ENCODE data around the gene WDR5. TPM values are rescaled to one million over a fixed set of nuclear protein-coding genes. Genes with fewer than 3 reads are reported as not detected.
A peak's percentile ranks its signal among the peaks of the same experiment; 100 is the strongest.
"Not testable (repeated sequence)": the region's sequence is repeated elsewhere in the genome, so short reads cannot be mapped to it uniquely, and the experiment has no call there.

The WDR5 gene
- polyA plus RNA-seq, 2 of the 4 experiments (the other 2 are of a cell fraction) = 37.9 to 46.0 TPM

DNA sequence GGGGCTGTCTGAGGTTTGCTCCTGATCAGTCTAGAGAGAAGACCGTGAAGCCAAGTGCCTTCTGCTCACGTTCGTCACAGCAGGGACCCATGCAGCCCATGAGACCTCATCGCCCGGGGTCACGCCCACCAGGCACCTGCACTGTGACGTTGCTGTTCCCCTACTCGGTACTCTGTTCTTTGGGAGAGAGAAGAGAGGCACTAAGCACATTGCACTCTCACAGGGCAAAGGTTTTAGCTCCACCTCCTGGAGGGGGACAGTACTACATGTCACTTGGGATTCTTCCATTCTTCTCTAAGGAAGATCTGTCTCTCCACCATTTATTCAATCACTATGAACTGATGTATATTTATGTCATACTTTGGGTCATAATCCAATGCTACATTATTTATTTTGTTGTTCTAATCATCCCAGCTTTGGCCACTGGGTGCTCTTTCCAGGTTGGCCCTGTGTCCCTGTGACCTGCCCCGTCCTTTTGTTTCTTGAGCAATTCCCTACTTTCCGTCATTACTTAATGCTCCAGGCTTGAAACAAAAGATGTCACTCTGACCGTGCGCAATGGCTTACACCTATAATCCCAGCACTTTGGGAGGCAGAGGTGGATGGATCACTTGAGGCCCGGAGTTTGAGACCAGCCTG is 36.6 kb upstream of the WDR5 start:
- FAIRE-seq (no peak), DNase-seq (ENCODE audit: low read depth in 1 of 2, low spot score in 1 of 2) (peak; percentile 64 to 67), ATAC-seq (peak; percentile 75 to 87)
- 19% methylated on average over 13 of the region's 13 CpGs for WGBS (ENCODE audit: missing lambda C conversion rate)
- no peaks in the 10 kb centered on the region for H3K9me3 ChIP-seq
- H3K4me3 ChIP-seq = no peak overlapping the region
- TF ChIP-seq RAD21 (conservative IDR thresholded peaks at IDR 0.05 in 1 of 2, IDR thresholded peaks at IDR 0.05 in 1 of 2) (peak; percentile 73 to 87), HDAC2 (IDR thresholded peaks at IDR 0.05) (no peak), CHD4 (IDR thresholded peaks at IDR 0.05; ENCODE audit: borderline replicate concordance) (no peak), CHD2 (IDR thresholded peaks at IDR 0.05; ENCODE audit: low read length, partially characterized antibody) (no peak), SMC3 (IDR thresholded peaks at IDR 0.05) (peak; percentile 55), RNF2 (IDR thresholded peaks at IDR 0.05; ENCODE audit: borderline replicate concordance, low read depth) (no peak), ZNF302 (CRISPR knock-in tag; IDR thresholded peaks at IDR 0.05) (no peak), CBX2 (IDR thresholded peaks at IDR 0.05; ENCODE audit: borderline replicate concordance, low read depth) (no peak)
- TF ChIP-seq, protein P1, sequence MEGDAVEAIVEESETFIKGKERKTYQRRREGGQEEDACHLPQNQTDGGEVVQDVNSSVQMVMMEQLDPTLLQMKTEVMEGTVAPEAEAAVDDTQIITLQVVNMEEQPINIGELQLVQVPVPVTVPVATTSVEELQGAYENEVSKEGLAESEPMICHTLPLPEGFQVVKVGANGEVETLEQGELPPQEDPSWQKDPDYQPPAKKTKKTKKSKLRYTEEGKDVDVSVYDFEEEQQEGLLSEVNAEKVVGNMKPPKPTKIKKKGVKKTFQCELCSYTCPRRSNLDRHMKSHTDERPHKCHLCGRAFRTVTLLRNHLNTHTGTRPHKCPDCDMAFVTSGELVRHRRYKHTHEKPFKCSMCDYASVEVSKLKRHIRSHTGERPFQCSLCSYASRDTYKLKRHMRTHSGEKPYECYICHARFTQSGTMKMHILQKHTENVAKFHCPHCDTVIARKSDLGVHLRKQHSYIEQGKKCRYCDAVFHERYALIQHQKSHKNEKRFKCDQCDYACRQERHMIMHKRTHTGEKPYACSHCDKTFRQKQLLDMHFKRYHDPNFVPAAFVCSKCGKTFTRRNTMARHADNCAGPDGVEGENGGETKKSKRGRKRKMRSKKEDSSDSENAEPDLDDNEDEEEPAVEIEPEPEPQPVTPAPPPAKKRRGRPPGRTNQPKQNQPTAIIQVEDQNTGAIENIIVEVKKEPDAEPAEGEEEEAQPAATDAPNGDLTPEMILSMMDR (IDR thresholded peaks at IDR 0.05) = peak; percentile 78
- ChIA-PET POLR2A (no interaction called here), CTCF (interaction anchor here (0.6 to 2.6 kb wide), 19 partner anchors 9 to 318 kb away, joined by 3 to 15 read pairs (median 4); partner anchors contain the start of gene BRD3OS)
- H3K4me1 ChIP-seq = no peaks in the 10 kb centered on the region
- peak overlapping the region; percentile 51 for H3K4me2 ChIP-seq
- H3K27ac ChIP-seq = no peak overlapping the region

DNA sequence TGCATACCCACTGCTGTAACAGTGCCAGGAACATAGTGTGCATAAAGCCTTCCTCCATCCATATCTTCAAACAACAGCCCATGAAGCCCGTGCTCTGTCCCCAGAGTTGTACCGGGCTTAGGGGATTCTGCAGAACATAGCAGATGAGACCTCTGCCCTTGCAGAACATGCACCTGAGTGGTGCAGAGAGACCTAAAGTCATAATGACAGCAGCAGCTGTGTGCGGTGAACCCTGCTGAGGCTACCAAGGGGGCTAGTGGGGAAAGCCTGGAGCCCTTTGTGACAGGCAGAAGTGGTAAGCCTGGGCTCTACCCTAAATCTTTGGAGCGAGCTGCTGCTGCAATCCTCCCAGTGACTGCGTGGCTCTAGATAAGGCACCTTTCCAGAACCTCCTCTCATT is 35.8 kb upstream of the WDR5 start:
- H3K9me3 ChIP-seq = no peaks in the 10 kb centered on the region; the same call in 2 of the 3 replicates
- CTCF ChIA-PET = interaction anchor here (0.6 to 2.6 kb wide), 4 partner anchors 16 to 318 kb away, joined by 3 to 14 read pairs (median 6); no protein-coding TSS in a partner anchor
- ATAC-seq = no peak
- H3K27ac ChIP-seq = no peak overlapping the region
- TF ChIP-seq HDAC2 (IDR thresholded peaks at IDR 0.05) (no peak), HOXB13 (CRISPR knock-in tag; IDR thresholded peaks at IDR 0.05; ENCODE audit: low read depth) (no peak), TFCP2L1 (CRISPR knock-in tag; IDR thresholded peaks at IDR 0.05) (no peak)
- H3K4me3 ChIP-seq = no peak overlapping the region
- DNase-seq (ENCODE audit: low read depth in 1 of 2, low spot score in 1 of 2) = no peak
- no peaks in the 10 kb centered on the region for H3K4me1 ChIP-seq
- no peak overlapping the region for H3K4me2 ChIP-seq
- FAIRE-seq = no peak
- POLR2A ChIA-PET = no interaction called here
- WGBS (ENCODE audit: missing lambda C conversion rate) = 39% methylated on average over 4 of the region's 5 CpGs

DNA sequence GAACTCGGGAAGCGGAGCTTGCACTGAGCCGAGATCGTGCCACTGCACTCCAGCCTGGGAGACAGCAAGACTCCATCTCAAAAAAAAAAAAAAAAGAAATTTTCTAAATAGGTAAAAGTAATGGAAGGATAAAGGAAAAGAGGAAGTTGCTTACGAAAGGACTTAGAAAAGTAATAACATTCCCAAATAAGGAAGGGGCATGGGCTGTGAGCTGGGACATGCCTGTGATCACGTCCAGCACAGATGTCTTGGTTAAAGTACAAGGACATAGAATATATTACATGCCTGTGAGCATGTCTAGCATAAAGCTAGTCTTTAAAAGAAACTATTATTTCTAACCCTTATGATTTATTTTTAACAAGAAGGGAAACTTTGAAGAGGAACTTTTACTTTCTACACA is 34.7 kb upstream of the WDR5 start:
- H3K9me3 ChIP-seq; H3K4me1 ChIP-seq; H3K4me2 ChIP-seq; ATAC-seq; DNase-seq (ENCODE audit: low read depth in 1 of 2, low spot score in 1 of 2); H3K27ac ChIP-seq; H3K4me3 ChIP-seq; POLR2A ChIA-PET; FAIRE-seq: not testable (repeated sequence)
- WGBS (ENCODE audit: missing lambda C conversion rate) = 42% methylated on average over 6 of the region's 6 CpGs
- CTCF ChIA-PET = interaction anchor here (1.2 kb wide), 1 partner anchor 106 kb away, joined by 8 read pairs; no protein-coding TSS in a partner anchor

DNA sequence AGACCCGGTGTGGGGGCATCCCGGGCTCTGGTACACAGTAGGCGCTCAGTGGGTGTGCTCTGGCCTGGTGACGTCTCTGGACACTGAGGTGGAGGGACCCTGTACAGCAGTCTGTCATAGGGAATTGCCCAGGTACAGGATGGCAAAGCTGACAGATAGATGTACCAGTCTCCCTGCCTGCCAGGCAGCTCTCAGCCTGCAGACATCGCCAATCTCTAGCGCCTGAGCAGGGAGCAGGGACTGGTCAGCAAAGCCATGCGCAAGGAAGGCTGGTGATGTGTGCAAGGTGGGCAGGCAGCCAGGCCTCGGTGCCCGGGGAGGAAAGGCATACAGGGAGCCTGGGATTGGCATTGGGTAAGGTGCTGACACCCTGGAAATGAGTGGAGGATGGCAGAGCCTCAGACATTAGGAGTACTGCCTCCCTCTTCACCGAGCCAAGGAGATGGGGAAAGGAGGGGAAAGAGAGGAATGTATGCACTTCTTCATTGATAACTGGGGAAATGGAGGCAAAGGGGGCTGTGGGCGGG is 34.2 kb upstream of the WDR5 start:
- TF ChIP-seq CEBPB (IDR thresholded peaks at IDR 0.05) (no peak), CHD2 (IDR thresholded peaks at IDR 0.05; ENCODE audit: low read length, partially characterized antibody) (no peak), KDM5A (IDR thresholded peaks at IDR 0.05) (no peak), CHD4 (IDR thresholded peaks at IDR 0.05; ENCODE audit: borderline replicate concordance) (no peak), TP53 (CRISPR knock-in tag; IDR thresholded peaks at IDR 0.05) (no peak), ZNF302 (CRISPR knock-in tag; IDR thresholded peaks at IDR 0.05) (no peak)
- peak; percentile 55 to 62 for ATAC-seq
- no peak for FAIRE-seq
- DNase-seq (ENCODE audit: low read depth in 1 of 2, low spot score in 1 of 2) = no peak
- H3K27ac ChIP-seq = no peak overlapping the region
- POLR2A ChIA-PET = no interaction called here
- H3K4me1 ChIP-seq = no peaks in the 10 kb centered on the region
- no peak overlapping the region for H3K4me3 ChIP-seq
- CTCF ChIA-PET = interaction anchor here (1.2 kb wide), 1 partner anchor 107 kb away, joined by 8 read pairs; no protein-coding TSS in a partner anchor
- peaks cover 3% of the 10 kb centered on the region; the same call in 1 of the 3 replicates for H3K9me3 ChIP-seq
- WGBS (ENCODE audit: missing lambda C conversion rate) = 19% methylated on average over 11 of the region's 11 CpGs
- H3K4me2 ChIP-seq = no peak overlapping the region

All from A549 (cell line).